HepG2 (cell line): Measurements from ENCODE around the gene C10orf90. TPM values are rescaled to one million over a fixed set of nuclear protein-coding genes. Genes with fewer than 3 reads are reported as not detected.
A peak's percentile ranks its signal among the peaks of the same experiment; 100 is the strongest.

Experiments used
- ATAC-seq: fragments of 200-7000 bp; cut with Tn5 transposase; 3 replicates; pipeline ENCODE4 v1.9.1; 2020; ENCODE audit warnings: mild to moderate bottlenecking, moderate library complexity
- Bru-seq: library from RNA; stranded (reverse); fragments of 400-500 nt; gene quantifications from one replicate; lab custom pipeline; 2021; lab: Mats Ljungman, UMichigan
- BruChase-seq, 2 experiments: library from RNA; stranded (reverse); fragments of 400-500 nt; gene quantifications; one replicate each; lab custom pipeline; 2021; lab: Mats Ljungman, UMichigan
- BruUV-seq: library from RNA; stranded (reverse); fragments of 400-500 nt; replicated peaks from 2 replicates; lab custom pipeline; 2021; lab: Mats Ljungman, UMichigan
- CTCF ChIA-PET: fragments of 300-600 bp; formaldehyde crosslinking; extraction: SDS; loops from one replicate; lab custom pipeline; 2021; ENCODE audit warnings: low total read pairs, inconsistent platforms, low intra/inter-chr PET ratio; lab: Yijun Ruan, JAX
- POLR2A ChIA-PET: fragments of 350-600 bp; sonication (Branson Sonifier 250); formaldehyde crosslinking; loops from one replicate; lab custom pipeline; 2020; ENCODE audit warnings: antibody characterized with exemption, inconsistent platforms; lab: Yijun Ruan, JAX
- DNase-seq: peaks from one replicate; pipeline ENCODE4 v3.0.0-alpha.2; 2015; ENCODE audit warnings: low spot score
- FAIRE-seq: peaks from 3 replicates; lab custom pipeline; 2011; peaks lifted over from hg19 to GRCh38; lab: Jason Lieb, UNC
- H2AFZ ChIP-seq: one replicate; pipeline ENCODE4 v1.6.1; 2011; ENCODE audit warnings: low read length, inconsistent platforms
- H3K27ac ChIP-seq: fragments of 300-600 bp; 3 replicates; pipeline ENCODE4 v1.8.0; 2011; ENCODE audit warnings: mixed run types, mild to moderate bottlenecking, mixed read lengths, low read length, inconsistent platforms; ENCODE audit not compliant: insufficient read depth; ENCODE audit errors: extremely low read length
- H3K27me3 ChIP-seq, 2 experiments: fragments of 200-600 bp in 1 of 2; 2 replicates in 1 of 2; 3 replicates in 1 of 2; pipeline versions ENCODE4 v1.6.0 to v1.8.0; 2011; ENCODE audit warnings: low read length in 2 of 2, mild to moderate bottlenecking in 2 of 2, moderate library complexity in 2 of 2, inconsistent platforms in 1 of 2; ENCODE audit not compliant: insufficient read depth in 2 of 2, control insufficient read depth in 1 of 2
- H3K36me3 ChIP-seq, 2 experiments: fragments of 200-600 bp in 1 of 2; replicated peaks in 1 of 2; 2 replicates in 1 of 2; 3 replicates in 1 of 2; pipeline versions ENCODE4 v1.5.1 to v1.8.0; 2011; ENCODE audit warnings: low read length in 2 of 2, inconsistent platforms in 1 of 2; ENCODE audit not compliant: insufficient read depth in 2 of 2, control insufficient read depth in 1 of 2
- H3K4me1 ChIP-seq: 2 replicates; pipeline ENCODE4 v1.5.1; 2012; ENCODE audit warnings: low read length, inconsistent platforms; ENCODE audit not compliant: insufficient read depth
- H3K4me2 ChIP-seq: 2 replicates; pipeline ENCODE4 v1.6.0; 2011; ENCODE audit warnings: low read depth, low read length, inconsistent platforms
- H3K4me3 ChIP-seq, 3 experiments: fragments of 200-600 bp in 1 of 3; sonication (generic), shearing (Covaris generic) in 1 of 3; replicated peaks in 1 of 3; 2 replicates each; pipeline ENCODE4 v1.5.1; 2011 to 2016; ENCODE audit warnings: low read length in 3 of 3, inconsistent platforms in 2 of 3, low read depth in 2 of 3, mild to moderate bottlenecking in 2 of 3, control low read depth in 1 of 3, mixed read lengths in 1 of 3; ENCODE audit not compliant: insufficient read depth in 1 of 3
- H3K79me2 ChIP-seq: one replicate; pipeline ENCODE4 v1.6.1; 2011; ENCODE audit warnings: low read length, inconsistent platforms; ENCODE audit not compliant: insufficient read depth
- H3K9ac ChIP-seq: 2 replicates; pipeline ENCODE4 v1.6.0; 2011; ENCODE audit warnings: mild to moderate bottlenecking, low read depth, low read length, inconsistent platforms; ENCODE audit not compliant: insufficient read depth
- H3K9me3 ChIP-seq: 2 replicates; pipeline ENCODE4 v1.5.1; 2012; ENCODE audit warnings: mild to moderate bottlenecking, low read length
- H4K20me1 ChIP-seq: 2 replicates; pipeline ENCODE4 v1.6.0; 2011; ENCODE audit warnings: inconsistent platforms, mild to moderate bottlenecking, low read length, moderate library complexity; ENCODE audit not compliant: insufficient read depth
- CAMTA2 ChIP-seq: sonication (generic); formaldehyde crosslinking; IDR thresholded peaks from 2 replicates; pipeline ENCODE4 v1.4.0; 2020; ENCODE audit warnings: mild to moderate bottlenecking, missing genetic modification reagents, borderline replicate concordance
- ZNF619 ChIP-seq: sonication (generic); formaldehyde crosslinking; IDR thresholded peaks from 2 replicates; pipeline ENCODE4 v1.4.0; 2020; ENCODE audit warnings: mild to moderate bottlenecking, missing genetic modification reagents
- WGBS: methylation state at CpG from one replicate; pipeline ENCODE4 v1.1.6; 2017; ENCODE audit warnings: low lambda C conversion rate; 5-methylcytosine and 5-hydroxymethylcytosine counted together
- in situ Hi-C: cut with HindIII; loops from 2 replicates; pipeline ENCODE4 v1.10.0; 2017; ENCODE audit warnings: low pct_unique_long_range_greater_than_20kb; ENCODE audit not compliant: extremely low pct_ligation_motif_present
- intact Hi-C: fragments of 100-400 bp; cut with micrococcal nuclease; formaldehyde crosslinking; loops from one replicate; pipeline ENCODE4 v1.10.0; 2022; ENCODE audit not compliant: unreplicated experiment
- long read RNA-seq, 2 experiments: library from RNA in 1 of 2; library from polyadenylated mRNA in 1 of 2; stranded (forward) in 1 of 2; unstranded in 1 of 2; transcript quantifications; one replicate each; pipeline ENCODE4 v2.0.0, GENCODE V29; 2019 to 2022
- polyA minus RNA-seq, 3 experiments: library from RNA; depleted of rRNA, polyadenylated mRNA; stranded (reverse); fragments of >200 nt; gene quantifications; 2 replicates each; pipeline ENCODE4 v1.2.3, GENCODE V29; 2011; ENCODE audit warnings: low replicate concordance in 1 of 3
- polyA plus RNA-seq, 8 experiments: library from polyadenylated mRNA; depleted of rRNA in 3 of 8; stranded (reverse) in 7 of 8; unstranded in 1 of 8; fragments of >200 nt; fragmentation: Illumina TruSeq in 4 of 8; extraction: Trizol in 4 of 8; gene quantifications; 2 replicates each; pipeline versions ENCODE4 v1.2.1 to v1.2.3, GENCODE V29; 2011 to 2016; ENCODE audit warnings: low read depth in 4 of 8, missing spikeins in 1 of 8, mixed read lengths in 1 of 8; ENCODE audit not compliant: insufficient read depth in 1 of 8
- total RNA-seq, 5 experiments: library from RNA; depleted of rRNA; stranded (reverse); fragments of >200 nt; fragmentation: Illumina TruSeq; extraction: Trizol; gene quantifications; 2 replicates each; pipeline ENCODE4 v1.2.3, GENCODE V29; 2016; ENCODE audit warnings: low read depth in 1 of 5

C10orf90 gene
- not detected in 2 replicates for total RNA-seq (2016; rRNA removed; fragmentation: Illumina TruSeq; extraction: Trizol)
- total RNA-seq (2016; cell fraction: cytosol; rRNA removed; fragmentation: Illumina TruSeq; extraction: Trizol; ENCODE audit: low read depth), result not detected in 2 replicates
- not detected in 2 replicates for total RNA-seq (2016; cell fraction: insoluble cytoplasmic fraction; rRNA removed; fragmentation: Illumina TruSeq; extraction: Trizol)
- not detected in 2 replicates for total RNA-seq (2016; cell fraction: membrane; rRNA removed; fragmentation: Illumina TruSeq; extraction: Trizol)
- not detected in 2 replicates for total RNA-seq (2016; cell fraction: nucleus; rRNA removed; fragmentation: Illumina TruSeq; extraction: Trizol)
- polyA plus RNA-seq (2011; rRNA removed), result not detected in 2 replicates
- not detected in 2 replicates for polyA plus RNA-seq (2011; cell fraction: cytosol; rRNA removed)
- polyA plus RNA-seq (2011; cell fraction: nucleus; rRNA removed), result not detected in 2 replicates
- not detected in 2 replicates for polyA plus RNA-seq (2012)
- not detected in 2 replicates for polyA plus RNA-seq (2016; cell fraction: cytosol; fragmentation: Illumina TruSeq; extraction: Trizol; ENCODE audit: low read depth)
- not detected in 2 replicates for polyA plus RNA-seq (2016; cell fraction: insoluble cytoplasmic fraction; fragmentation: Illumina TruSeq; extraction: Trizol; ENCODE audit: low read depth)
- not detected in 2 replicates for polyA plus RNA-seq (2016; cell fraction: membrane; fragmentation: Illumina TruSeq; extraction: Trizol; ENCODE audit: low read depth)
- polyA plus RNA-seq (2016; cell fraction: nucleus; fragmentation: Illumina TruSeq; extraction: Trizol; ENCODE audit: insufficient read depth, low read depth), result not detected in 2 replicates
- 0.54 TPM in 1 of 2 replicates, not detected in the other for polyA minus RNA-seq (2011; rRNA and poly(A)+ RNA removed; ENCODE audit: low replicate concordance)
- polyA minus RNA-seq (2011; cell fraction: cytosol; rRNA and poly(A)+ RNA removed), result not detected in 2 replicates
- polyA minus RNA-seq (2011; cell fraction: nucleus; rRNA and poly(A)+ RNA removed), result not detected in 2 replicates
- Bru-seq, nascent RNA, result not detected
- BruChase-seq, experiment 1, labeled RNA remaining after a 6-hour chase, result not detected
- percentile 1 among the genes with signal in this experiment for BruChase-seq, experiment 2, labeled RNA remaining after a 2-hour chase
- long read RNA-seq, experiment 1, result 0 reads
- long read RNA-seq, experiment 2, result 0 reads

- no peaks in the 10 kb centered on the region; the same call in 1 of the 2 replicates for H3K9me3 ChIP-seq
- intact Hi-C loops, result no loop called here
- ATAC-seq (no peak), FAIRE-seq (no peak), DNase-seq (no peak)
- no peaks in the 10 kb centered on the region for H3K79me2 ChIP-seq
- CTCF ChIA-PET, result no interaction called here
- in situ Hi-C loops, result no loop called here
- H3K4me2 ChIP-seq, result no peak within 1 kb of the TSS
- H3K9ac ChIP-seq, result no peak within 1 kb of the TSS
- POLR2A ChIA-PET, result no interaction called here
- H2AFZ ChIP-seq, result no peak within 1 kb of the TSS
- H4K20me1 ChIP-seq, result no peaks in the 10 kb centered on the region
- H3K4me3 ChIP-seq, result no peak within 1 kb of the TSS
- no peaks in the 10 kb centered on the region for H3K4me1 ChIP-seq
- no peaks in the 10 kb centered on the region for H3K36me3 ChIP-seq
- TF ChIP-seq ZNF619 (no peak), CAMTA2 (CRISPR knock-in tag) (no peak)
- H3K27me3 ChIP-seq, result peaks cover 2 to 17% of the 10 kb centered on the region in 2 experiments; a peak in 3 of 5 replicates
- no peak within 1 kb of the TSS for H3K27ac ChIP-seq
- WGBS, result 15% methylated on average over 12 of the region's 12 CpGs
- BruUV-seq, result no TSS peak
Measured at GRCh38 chr10:126670056-126670894, at the start of gene C10orf90. Gene C10orf90 (minus strand): TSS chr10:126670693. CDS start chr10:126670480, 213 bp downstream.
